ENCODE data around the gene SEMA3C.

SEMA3C gene

GRCh38 chr7:80847895-80848294 is 71.0 kb downstream of the SEMA3C start:
- DNase-seq = no peak

- DNase-seq = no peak
Measured at GRCh38 chr7:80847027-80847426, 71.8 kb downstream of the SEMA3C start.

- DNase-seq = no peak
Measured at GRCh38 chr7:80844916-80845315, 73.9 kb downstream of the SEMA3C start.

DNA sequence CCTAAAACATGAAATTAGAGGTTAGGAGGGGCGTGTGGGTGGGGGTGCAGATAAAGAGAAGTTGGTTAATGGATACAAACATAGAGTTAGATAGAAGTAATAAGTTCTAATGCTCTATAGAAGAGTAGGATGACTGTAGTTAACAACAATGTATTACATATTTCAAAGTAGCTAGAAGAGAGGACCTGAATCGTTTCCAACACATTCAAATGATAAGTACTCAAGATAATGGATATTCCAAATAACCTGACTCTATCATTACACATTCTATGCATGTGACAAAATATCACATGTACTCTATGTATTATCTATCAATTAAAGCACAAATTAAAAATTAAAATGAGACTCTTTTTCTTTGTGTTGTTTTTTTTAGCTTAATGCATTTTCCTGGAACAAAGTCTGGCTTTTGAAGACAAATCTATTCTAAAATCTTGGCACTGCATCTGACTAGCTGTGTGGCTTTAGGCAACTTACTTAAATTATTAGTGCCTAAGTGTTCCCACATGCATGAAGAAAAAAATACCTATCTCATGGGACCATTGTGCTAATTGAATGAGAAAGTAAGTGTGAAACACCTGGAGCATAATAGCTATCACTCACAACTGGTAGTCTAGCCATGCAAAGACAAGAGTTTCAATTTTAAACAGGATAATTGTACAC is 75.7 kb downstream of the SEMA3C start:
- no peak for DNase-seq

- DNase-seq = no peak
Measured at GRCh38 chr7:80842022-80842790, 76.6 kb downstream of the SEMA3C start.

DNA sequence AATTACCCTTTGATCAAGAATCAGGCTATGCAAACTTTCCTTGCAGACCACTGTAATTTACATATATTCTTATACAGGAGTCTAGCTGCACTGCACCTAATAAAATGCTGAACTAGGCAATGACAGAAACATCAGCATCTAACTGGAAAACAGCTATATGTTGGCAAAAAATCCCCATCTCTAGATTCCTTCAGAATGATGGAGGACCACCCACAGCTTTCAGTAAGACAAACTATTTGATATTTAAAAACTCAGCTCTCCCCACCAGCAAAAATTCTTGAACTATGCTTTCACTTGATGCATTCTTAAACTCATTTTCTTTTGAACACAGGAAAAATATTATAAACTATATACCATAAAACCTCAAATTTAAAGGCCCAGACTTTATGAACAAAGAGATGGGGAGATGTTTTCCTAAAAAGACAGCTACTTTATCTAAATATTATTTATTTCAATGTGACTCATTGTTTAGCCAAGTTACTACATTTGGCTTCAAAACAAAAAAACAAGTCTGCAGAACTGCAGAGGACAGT is 77.4 kb downstream of the SEMA3C start:
- no peak for DNase-seq

DNA sequence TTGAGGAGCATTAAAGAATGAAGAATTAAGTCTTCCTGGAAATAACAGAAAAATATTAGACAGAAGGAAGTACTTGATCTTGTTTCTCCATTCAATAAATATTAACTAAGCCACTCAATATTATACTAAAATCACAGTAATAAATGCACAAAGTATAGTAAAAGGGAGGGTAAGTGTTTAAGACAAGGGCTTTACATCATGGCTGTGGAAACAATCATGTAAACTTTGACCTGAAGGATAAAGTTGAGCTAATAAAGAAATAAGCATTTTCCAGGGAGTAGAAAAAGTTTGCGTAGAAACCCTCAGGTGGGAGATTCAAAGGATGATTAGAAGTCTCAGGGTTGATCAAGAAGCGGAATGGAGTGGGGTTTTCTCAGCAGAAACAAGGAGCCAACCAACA is 78.2 kb downstream of the SEMA3C start:
- DNase-seq = no peak

DNA sequence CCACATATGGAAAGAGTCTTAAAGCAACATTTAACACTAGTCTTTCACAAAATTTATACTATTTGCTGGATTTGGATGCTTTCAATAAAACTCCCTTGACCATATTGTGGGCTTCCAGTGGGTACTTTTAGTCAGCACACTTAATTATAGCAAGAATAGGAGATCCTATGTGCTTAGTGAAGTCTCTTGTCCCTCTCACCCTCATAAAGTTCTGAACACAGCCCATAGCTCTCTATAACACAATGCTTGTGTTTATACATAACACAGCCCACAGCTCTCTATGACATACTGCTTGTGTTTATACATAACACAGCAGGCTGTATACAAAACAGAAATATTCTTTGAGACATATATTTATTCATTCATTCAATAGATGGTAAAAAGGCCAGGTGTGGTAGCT is 79.0 kb downstream of the SEMA3C start:
- no peak for DNase-seq

DNA sequence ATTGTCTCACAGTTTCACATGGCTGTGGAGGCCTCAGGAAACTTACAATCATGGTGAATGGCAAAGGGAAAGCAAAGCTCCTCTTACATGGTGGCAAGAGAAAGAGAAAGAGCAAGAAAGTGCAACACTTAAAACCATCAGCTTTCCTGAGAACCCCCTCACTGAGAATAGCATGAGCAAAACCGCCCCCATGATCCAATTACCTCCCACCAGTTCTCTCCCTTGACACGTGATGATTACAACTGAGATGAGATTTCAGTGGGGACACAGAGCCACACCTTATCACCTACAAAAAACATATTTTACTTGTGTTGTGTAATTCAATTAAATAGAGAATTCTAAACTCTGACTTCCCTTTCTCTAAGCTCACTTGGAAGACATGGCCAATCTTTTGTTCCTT is 80.2 kb downstream of the SEMA3C start:
- DNase-seq = no peak

DNA sequence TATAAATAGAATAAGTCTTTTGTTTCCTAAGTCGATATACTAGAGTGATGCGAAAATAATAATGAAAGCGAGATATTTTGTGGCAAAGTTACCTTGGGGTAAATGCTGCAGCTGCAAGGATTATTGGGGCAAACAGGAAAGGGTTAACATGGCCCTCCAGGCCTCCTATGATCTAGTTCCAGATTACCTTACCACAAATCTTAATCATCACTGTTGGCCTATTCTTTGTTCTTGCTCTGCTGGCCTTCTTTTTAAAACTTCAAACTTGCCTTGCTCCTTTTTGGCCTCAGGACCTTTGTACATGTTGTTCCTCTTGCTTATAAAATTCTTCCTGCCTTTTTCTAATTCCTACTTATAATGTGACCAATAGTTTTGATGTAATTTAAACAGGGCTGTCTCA is 81.5 kb downstream of the SEMA3C start:
- DNase-seq = no peak

- no peak for DNase-seq
Measured at GRCh38 chr7:80835251-80835650, 83.6 kb downstream of the SEMA3C start.

GRCh38 chr7:80833289-80834268 is 85.3 kb downstream of the SEMA3C start:
- DNase-seq = no peak

- DNase-seq = no peak
Measured at GRCh38 chr7:80832006-80832405, 86.8 kb downstream of the SEMA3C start.

DNA sequence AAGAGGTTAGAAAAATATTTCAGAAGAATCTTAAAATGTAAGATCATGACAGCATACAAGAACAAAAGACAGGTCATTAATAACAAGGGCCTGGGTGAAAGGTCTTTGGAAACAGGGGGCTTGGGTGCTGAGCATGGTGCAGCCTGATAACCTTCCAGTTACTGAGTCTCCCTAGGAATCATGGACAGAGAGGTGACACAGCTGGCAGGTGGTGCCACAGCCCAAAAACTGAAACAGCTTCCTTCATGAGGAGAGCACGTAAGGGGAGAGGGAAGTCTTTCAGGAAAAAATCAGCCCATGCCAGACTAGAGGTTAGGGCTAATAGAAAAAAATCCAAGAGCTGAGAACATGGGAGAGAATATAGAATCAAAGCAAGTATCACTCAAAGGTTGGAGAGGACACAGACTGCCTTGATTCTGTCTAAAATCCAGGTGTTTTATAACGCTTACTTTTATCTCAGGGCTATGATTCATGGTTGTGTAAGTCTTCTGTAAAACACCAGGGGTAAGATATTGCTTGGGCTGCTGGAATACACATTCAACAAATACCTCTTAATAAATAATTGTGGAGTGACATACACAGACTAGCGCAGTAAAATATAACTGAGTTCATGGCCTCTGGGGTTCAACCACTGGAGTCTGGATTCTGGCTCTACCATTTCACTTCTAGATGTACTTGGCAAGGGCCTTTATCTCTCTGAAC is 88.1 kb downstream of the SEMA3C start:
- no peak for DNase-seq

GRCh38 chr7:80830010-80830409 is 88.8 kb downstream of the SEMA3C start:
- DNase-seq = no peak

DNA sequence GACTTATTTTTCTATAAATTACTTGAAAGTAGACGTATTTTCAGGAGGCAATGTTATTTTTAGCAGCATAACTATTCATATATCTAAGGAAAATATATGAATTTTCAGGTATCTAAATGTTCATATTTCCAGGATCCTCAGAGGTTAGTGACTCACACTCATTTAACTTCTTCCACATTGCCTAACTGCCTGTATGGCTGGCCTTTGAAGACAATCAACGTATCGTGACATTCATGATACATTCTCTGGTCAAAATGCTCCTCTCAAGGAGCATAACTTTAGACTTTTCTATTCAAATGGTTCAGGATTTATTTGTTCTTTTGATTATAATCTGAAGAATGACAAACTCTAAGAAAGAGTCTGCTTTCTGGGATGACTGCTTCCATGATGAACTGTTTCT is 89.3 kb downstream of the SEMA3C start:
- DNase-seq = no peak

DNA sequence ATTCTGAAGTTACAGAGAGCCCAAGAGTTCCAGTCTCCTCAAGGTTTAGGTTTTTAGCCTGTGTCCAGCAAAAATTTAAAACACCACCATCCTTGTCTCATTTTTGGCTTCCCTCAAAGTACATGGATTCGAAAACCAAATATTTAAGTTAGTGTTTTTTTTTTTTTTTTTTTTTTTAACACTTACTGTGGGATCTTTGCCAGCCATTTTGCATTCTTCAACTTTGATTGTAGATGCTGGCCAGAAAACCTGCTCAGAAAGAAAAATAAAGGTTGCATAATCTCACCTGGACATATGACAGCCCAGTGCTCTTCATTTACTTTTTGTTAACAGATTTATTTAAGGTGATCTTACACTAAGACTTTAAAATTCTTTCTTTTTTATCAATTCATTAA is 91.6 kb downstream of the SEMA3C start:
- no peak for DNase-seq

- no peak for DNase-seq
Measured at GRCh38 chr7:80826520-80827238, 92.2 kb downstream of the SEMA3C start.

GRCh38 chr7:80825499-80825898 is 93.4 kb downstream of the SEMA3C start:
- DNase-seq = no peak

DNA sequence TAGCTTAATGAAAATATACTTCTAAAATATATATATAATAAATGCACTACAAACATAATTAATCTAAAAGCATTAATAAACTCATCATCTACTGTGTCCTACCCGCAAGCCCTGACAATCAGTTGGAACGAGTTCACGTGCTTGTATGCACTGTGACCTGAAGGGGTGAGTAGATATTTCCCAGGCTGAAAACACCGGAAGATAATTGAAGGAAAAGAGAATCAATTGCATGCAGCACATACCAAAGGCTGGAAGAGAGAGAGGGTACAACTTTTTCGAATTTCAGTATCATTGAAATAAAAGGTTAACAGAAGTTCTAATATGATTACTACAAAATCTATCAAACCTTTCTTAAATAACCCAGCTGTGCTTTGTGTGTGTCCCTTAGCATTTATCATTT is 94.6 kb downstream of the SEMA3C start:
- DNase-seq = no peak

DNA sequence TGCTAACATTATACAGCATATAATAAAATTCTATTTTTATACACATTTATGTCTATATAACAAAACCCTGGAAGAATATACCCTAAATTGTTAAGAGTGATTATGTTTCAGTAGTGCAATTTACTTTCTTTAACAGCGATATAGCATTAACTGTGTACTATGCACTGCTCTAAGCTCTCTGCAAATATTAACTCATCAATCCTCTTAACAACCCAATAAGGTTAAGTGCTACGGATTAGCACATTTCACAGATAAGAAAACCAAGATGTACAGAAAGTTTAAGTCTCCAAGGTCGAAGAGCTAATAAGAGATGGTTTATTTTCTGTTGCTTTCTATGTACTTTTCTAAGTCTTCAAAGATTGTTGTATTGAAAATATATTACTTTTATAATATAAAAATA is 95.8 kb downstream of the SEMA3C start:
- DNase-seq = no peak

DNA sequence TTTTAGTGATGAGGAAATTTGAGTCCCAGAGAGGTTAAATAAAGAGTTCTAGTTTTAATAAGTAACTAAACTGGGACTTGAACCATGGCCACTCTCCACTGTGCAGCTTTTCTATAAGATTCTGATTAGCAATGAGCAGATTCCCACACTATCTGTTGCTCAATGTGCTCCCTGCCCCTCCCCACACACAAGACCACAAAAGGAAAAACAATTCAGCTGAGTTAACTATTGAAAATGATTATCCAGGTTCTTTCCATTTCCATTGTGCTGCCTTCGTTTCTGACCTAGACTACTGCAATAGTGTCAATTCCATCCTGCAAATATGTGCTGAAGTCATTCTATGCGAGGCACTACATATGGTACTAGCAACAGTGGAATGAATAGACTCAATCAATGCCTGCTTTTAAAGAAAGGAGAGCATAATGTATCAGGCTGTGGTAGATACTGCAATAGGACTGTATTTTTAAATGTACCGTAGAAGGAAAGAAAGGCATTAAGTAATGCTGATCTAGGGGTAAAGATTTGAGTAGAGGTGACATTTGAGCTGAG is 97.0 kb downstream of the SEMA3C start:
- DNase-seq = no peak

Measured in left hindlimb (tissue), 1 donor.